IMR-90 (cell line): Measurements from ENCODE around the gene MORN4. TPM values are rescaled to one million over a fixed set of nuclear protein-coding genes. Genes with fewer than 3 reads are reported as not detected.

Experiments
- ATAC-seq: fragments of 200-7000 bp; cut with Tn5 transposase; 2 replicates; pipeline ENCODE4 v1.9.1; 2020; ENCODE audit warnings: low read depth, mild to moderate bottlenecking, moderate library complexity
- BruUV-seq: library from RNA; stranded (reverse); fragments of 400-500 nt; replicated peaks from 2 replicates; lab custom pipeline; 2021; lab: Mats Ljungman, UMichigan
- CTCF ChIA-PET: fragments of 300-600 bp; formaldehyde crosslinking; extraction: SDS; loops from one replicate; lab custom pipeline; 2021; ENCODE audit warnings: antibody characterized with exemption; lab: Yijun Ruan, JAX
- POLR2A ChIA-PET: fragments of 300-600 bp; sonication (Branson Sonifier 250); formaldehyde crosslinking; loops from one replicate; lab custom pipeline; 2022; ENCODE audit warnings: antibody characterized with exemption; ENCODE audit not compliant: unreplicated experiment; lab: Charles Lee
- DNase-seq: peaks from one replicate; pipeline ENCODE4 v3.0.0; 2013
- H2AFZ ChIP-seq: replicated peaks from 2 replicates; pipeline ENCODE3; 2013; ENCODE audit warnings: low read length, mild to moderate bottlenecking; ENCODE audit not compliant: poor library complexity
- H2AK5ac ChIP-seq: 2 replicates; pipeline ENCODE4 v1.6.1; 2013; ENCODE audit warnings: low read depth, low read length, inconsistent platforms
- H2AK9ac ChIP-seq: replicated peaks from 2 replicates; pipeline ENCODE3; 2013; ENCODE audit warnings: mild to moderate bottlenecking, low read depth, low read length, moderate library complexity; ENCODE audit not compliant: poor library complexity
- H2BK120ac ChIP-seq: 2 replicates; pipeline ENCODE4 v1.6.1; 2013; ENCODE audit warnings: low read depth, low read length, inconsistent platforms
- H2BK15ac ChIP-seq: 3 replicates; pipeline ENCODE4 v1.6.1; 2013; ENCODE audit warnings: low read depth, low read length, inconsistent platforms
- H2BK20ac ChIP-seq: 2 replicates; pipeline ENCODE4 v1.6.1; 2013; ENCODE audit warnings: low read depth, mild to moderate bottlenecking, inconsistent platforms, low read length, moderate library complexity
- H2BK5ac ChIP-seq: 2 replicates; pipeline ENCODE4 v1.6.1; 2013; ENCODE audit warnings: mild to moderate bottlenecking, low read depth, low read length, inconsistent platforms; ENCODE audit not compliant: poor library complexity, severe bottlenecking
- H3K14ac ChIP-seq: replicated peaks from 2 replicates; pipeline ENCODE4 v1.6.1; 2013; ENCODE audit warnings: low read depth, low read length, inconsistent platforms
- H3K18ac ChIP-seq: 2 replicates; pipeline ENCODE4 v1.6.1; 2013; ENCODE audit warnings: low read depth, low read length, control low read depth
- H3K23ac ChIP-seq: 2 replicates; pipeline ENCODE4 v1.6.1; 2013; ENCODE audit warnings: low read depth, low read length, inconsistent platforms
- H3K27ac ChIP-seq: 2 replicates; pipeline ENCODE4 v1.5.1; 2013; ENCODE audit warnings: mild to moderate bottlenecking, control low read depth, low read length; ENCODE audit not compliant: insufficient read depth
- H3K27me3 ChIP-seq: 2 replicates; pipeline ENCODE4 v1.6.1; 2013; ENCODE audit warnings: low read length; ENCODE audit not compliant: control insufficient read depth, insufficient read depth
- H3K36me3 ChIP-seq: 2 replicates; pipeline ENCODE4 v1.6.1; 2013; ENCODE audit warnings: low read length, mixed read lengths; ENCODE audit not compliant: control insufficient read depth, insufficient read depth
- H3K4ac ChIP-seq: 2 replicates; pipeline ENCODE4 v1.6.1; 2013; ENCODE audit warnings: low read depth, low read length, inconsistent platforms
- H3K4me1 ChIP-seq: 2 replicates; pipeline ENCODE4 v1.6.1; 2013; ENCODE audit warnings: low read length, mixed read lengths; ENCODE audit not compliant: control insufficient read depth, insufficient read depth
- H3K4me2 ChIP-seq: 2 replicates; pipeline ENCODE4 v1.6.1; 2013; ENCODE audit warnings: low read depth, mild to moderate bottlenecking, control low read depth, low read length, moderate library complexity
- H3K4me3 ChIP-seq: 2 replicates; pipeline ENCODE4 v1.5.1; 2013; ENCODE audit warnings: low read depth, mild to moderate bottlenecking, control low read depth, low read length, moderate library complexity; ENCODE audit not compliant: insufficient read depth
- H3K56ac ChIP-seq: 2 replicates; pipeline ENCODE4 v1.6.1; 2013; ENCODE audit warnings: low read length, inconsistent platforms; ENCODE audit not compliant: insufficient read depth; ENCODE audit errors: extremely low read depth
- H3K79me1 ChIP-seq, 2 experiments: 2 replicates each; pipeline ENCODE4 v1.6.1; 2013; ENCODE audit warnings: low read length in 2 of 2, inconsistent platforms in 1 of 2, low read depth in 1 of 2
- H3K9ac ChIP-seq: 2 replicates; pipeline ENCODE4 v1.6.1; 2013; ENCODE audit warnings: low read depth, low read length, control low read depth
- H3K9me1 ChIP-seq: 2 replicates; pipeline ENCODE4 v1.6.1; 2013; ENCODE audit warnings: low read length, inconsistent platforms; ENCODE audit not compliant: insufficient read depth
- H3K9me3 ChIP-seq: 2 replicates; pipeline ENCODE4 v1.6.1; 2013; ENCODE audit warnings: low read length; ENCODE audit not compliant: control insufficient read depth, insufficient read depth
- H4K20me1 ChIP-seq: 2 replicates; pipeline ENCODE4 v1.6.1; 2013; ENCODE audit warnings: low read length, inconsistent platforms; ENCODE audit not compliant: insufficient read depth
- H4K5ac ChIP-seq: 2 replicates; pipeline ENCODE4 v1.6.1; 2013; ENCODE audit warnings: mild to moderate bottlenecking, low read depth, low read length, control low read depth
- H4K8ac ChIP-seq, 2 experiments: 2 replicates each; pipeline ENCODE4 v1.6.1; 2013; ENCODE audit warnings: low read depth in 2 of 2, low read length in 2 of 2, control low read depth in 1 of 2, inconsistent platforms in 1 of 2
- H4K91ac ChIP-seq: 2 replicates; pipeline ENCODE4 v1.6.1; 2013; ENCODE audit warnings: low read depth, low read length, inconsistent platforms; ENCODE audit not compliant: insufficient read depth
- BHLHE40 ChIP-seq: fragments of 150-350 bp; IDR thresholded peaks from 2 replicates; pipeline ENCODE4 v1.6.1; 2016; ENCODE audit warnings: mild to moderate bottlenecking, low read depth, low read length
- CEBPB ChIP-seq: IDR thresholded peaks from 2 replicates; pipeline ENCODE4 v1.6.1; 2012; ENCODE audit warnings: low read depth, low read length, improper control_type of control experiment
- CHD1 ChIP-seq: IDR thresholded peaks from 2 replicates; pipeline ENCODE4 v1.6.1; 2012; ENCODE audit warnings: low read depth, low read length, improper control_type of control experiment
- MAFK ChIP-seq: IDR thresholded peaks from 2 replicates; pipeline ENCODE4 v1.6.1; 2012; ENCODE audit warnings: low read depth, low read length, improper control_type of control experiment
- MAZ ChIP-seq: IDR thresholded peaks from 2 replicates; pipeline ENCODE4 v1.6.1; 2012; ENCODE audit warnings: low read depth, mild to moderate bottlenecking, low read length, improper control_type of control experiment, moderate library complexity, borderline replicate concordance
- MXI1 ChIP-seq: IDR thresholded peaks from 2 replicates; pipeline ENCODE4 v1.6.1; 2012; ENCODE audit warnings: low read depth, mild to moderate bottlenecking, low read length, moderate library complexity, borderline replicate concordance
- NFE2L2 ChIP-seq: fragments of 150-350 bp; IDR thresholded peaks from 2 replicates; pipeline ENCODE4 v1.6.1; 2016; ENCODE audit warnings: low read depth, mild to moderate bottlenecking, low read length
- RAD21 ChIP-seq: IDR thresholded peaks from 2 replicates; pipeline ENCODE4 v1.6.1; 2012; ENCODE audit warnings: low read length, improper control_type of control experiment
- RCOR1 ChIP-seq: IDR thresholded peaks from 2 replicates; pipeline ENCODE4 v1.6.1; 2012; ENCODE audit warnings: mild to moderate bottlenecking, low read length, improper control_type of control experiment; ENCODE audit not compliant: insufficient replicate concordance
- RFX5 ChIP-seq: IDR thresholded peaks from 2 replicates; pipeline ENCODE4 v1.8.0; 2012; ENCODE audit warnings: low read depth, mild to moderate bottlenecking, low read length, moderate library complexity
- WGBS, 2 experiments: methylation state at CpG; one replicate each; pipeline versions ENCODE4 v1.1.5 to v1.1.7; 2013; ENCODE audit warnings: missing lambda C conversion rate in 2 of 2; ENCODE audit not compliant: insufficient read length in 1 of 2; ENCODE audit errors: extremely low coverage in 2 of 2; 5-methylcytosine and 5-hydroxymethylcytosine counted together
- dilution Hi-C: fragments of 300-500 bp; cut with HindIII; formaldehyde crosslinking; loops from one replicate; pipeline ENCODE4 v1.14.3; 2018; ENCODE audit warnings: low sequenced_read_pairs; ENCODE audit not compliant: unreplicated experiment
- in situ Hi-C: fragments of 300-500 bp; cut with MboI; formaldehyde crosslinking; loops from 3 replicates; pipeline ENCODE4 v1.14.3; 2019; ENCODE audit warnings: low sequenced_read_pairs, inconsistent platforms, mixed read lengths
- intact Hi-C: fragments of 100-400 bp; cut with micrococcal nuclease; formaldehyde crosslinking; loops from 2 replicates; pipeline ENCODE4 v1.10.0; 2022
- polyA plus RNA-seq, 3 experiments: library from polyadenylated mRNA; depleted of rRNA; stranded (reverse); fragments of >200 nt; gene quantifications; 2 replicates each; pipeline ENCODE4 v1.2.3, GENCODE V29; 2012; ENCODE audit warnings: low replicate concordance in 1 of 3
- total RNA-seq: library from RNA; depleted of rRNA; stranded (reverse); fragments of >200 nt; gene quantifications from 2 replicates; pipeline ENCODE4 v1.2.3, GENCODE V29; 2012
- TF ChIP-seq, protein P1 (sequence below): fragments of 150-350 bp; IDR thresholded peaks from 2 replicates; pipeline ENCODE4 v1.6.1; 2016; ENCODE audit warnings: low read depth, mild to moderate bottlenecking, low read length, moderate library complexity, borderline replicate concordance
- TF ChIP-seq, protein P2 (sequence below): conservative IDR thresholded peaks from 2 replicates; pipeline ENCODE4 v1.5.1; 2012; ENCODE audit warnings: mild to moderate bottlenecking, low read depth, low read length, improper control_type of control experiment
- TF ChIP-seq, protein P3 (sequence below): fragments of 150-350 bp; IDR thresholded peaks from 2 replicates; pipeline ENCODE4 v1.6.1; 2017; ENCODE audit warnings: mild to moderate bottlenecking, antibody characterized with exemption, low read length, low read depth

The MORN4 gene
- total and polyA plus RNA-seq, 2 of the 4 experiments (the other 2 are of a cell fraction): 3.2 to 8.4 TPM

DNA sequence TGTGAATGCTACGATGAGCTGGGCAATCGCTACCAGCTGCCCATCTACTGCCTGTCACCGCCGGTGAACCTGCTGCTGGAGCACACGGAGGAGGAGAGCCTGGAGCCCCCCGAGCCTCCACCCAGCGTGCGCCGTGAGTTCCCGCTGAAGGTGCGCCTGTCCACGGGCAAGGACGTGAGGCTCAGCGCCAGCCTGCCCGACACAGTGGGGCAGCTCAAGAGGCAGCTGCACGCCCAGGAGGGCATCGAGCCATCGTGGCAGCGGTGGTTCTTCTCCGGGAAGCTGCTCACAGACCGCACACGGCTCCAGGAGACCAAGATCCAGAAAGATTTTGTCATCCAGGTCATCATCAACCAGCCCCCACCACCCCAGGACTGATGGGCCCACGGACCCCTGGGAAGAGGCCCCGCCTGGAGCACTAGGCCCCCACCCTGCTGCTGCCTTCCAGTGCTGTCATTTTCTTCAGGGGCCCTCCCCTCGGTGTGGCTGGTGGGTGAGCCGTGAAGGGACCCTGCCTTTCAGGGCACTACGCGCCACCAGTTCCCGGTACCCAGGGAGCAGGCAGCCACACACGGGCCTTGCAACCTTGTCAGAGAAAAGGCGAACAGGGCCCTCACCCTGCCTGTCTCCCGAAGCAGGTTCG lies 63.0 kb downstream of the MORN4 start:
- intact Hi-C loops (loop anchor here (5.0 kb wide), 1 partner anchor 162 kb away; no protein-coding TSS in a partner anchor), in situ Hi-C loops (loop anchor here (10.0 kb wide), 1 partner anchor 165 kb away; the partner anchor contains the start of gene ZFYVE27), dilution Hi-C loops (no loop called here)
- H2BK120ac ChIP-seq: no peak overlapping the region
- no peak overlapping the region for H3K4me3 ChIP-seq
- ATAC-seq: no peak
- 94% methylated on average over 21 of the region's 33 CpGs; no CpG with 5 or more reads in 1 of the 2 experiments for WGBS, 2 experiments
- H4K20me1 ChIP-seq: peaks cover 5% of the 10 kb centered on the region; the same call in 1 of the 2 replicates
- no peak overlapping the region for H2AFZ ChIP-seq
- H2AK9ac ChIP-seq: no peak overlapping the region
- no peaks in the 10 kb centered on the region for H3K27me3 ChIP-seq
- no peak overlapping the region for H3K4me2 ChIP-seq
- H4K8ac ChIP-seq: no peak overlapping the region
- H3K79me1 ChIP-seq: peaks cover 3% of the 10 kb centered on the region in 2 experiments; a peak in 2 of 4 replicates
- CTCF ChIA-PET: no interaction called here
- H2BK15ac ChIP-seq: no peak overlapping the region
- H3K4ac ChIP-seq: no peak overlapping the region
- no peak for DNase-seq
- H3K4me1 ChIP-seq: peaks cover 15% of the 10 kb centered on the region
- peaks cover 9% of the 10 kb centered on the region for H3K9me1 ChIP-seq
- TF ChIP-seq CHD1 (no peak), RFX5 (no peak), MXI1 (no peak), CEBPB (no peak), BHLHE40 (no peak), RAD21 (no peak), RCOR1 (no peak), MAFK (no peak), MAZ (no peak), NFE2L2 (no peak)
- TF ChIP-seq, protein P1, sequence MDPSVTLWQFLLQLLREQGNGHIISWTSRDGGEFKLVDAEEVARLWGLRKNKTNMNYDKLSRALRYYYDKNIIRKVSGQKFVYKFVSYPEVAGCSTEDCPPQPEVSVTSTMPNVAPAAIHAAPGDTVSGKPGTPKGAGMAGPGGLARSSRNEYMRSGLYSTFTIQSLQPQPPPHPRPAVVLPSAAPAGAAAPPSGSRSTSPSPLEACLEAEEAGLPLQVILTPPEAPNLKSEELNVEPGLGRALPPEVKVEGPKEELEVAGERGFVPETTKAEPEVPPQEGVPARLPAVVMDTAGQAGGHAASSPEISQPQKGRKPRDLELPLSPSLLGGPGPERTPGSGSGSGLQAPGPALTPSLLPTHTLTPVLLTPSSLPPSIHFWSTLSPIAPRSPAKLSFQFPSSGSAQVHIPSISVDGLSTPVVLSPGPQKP: no peak
- TF ChIP-seq, protein P2, sequence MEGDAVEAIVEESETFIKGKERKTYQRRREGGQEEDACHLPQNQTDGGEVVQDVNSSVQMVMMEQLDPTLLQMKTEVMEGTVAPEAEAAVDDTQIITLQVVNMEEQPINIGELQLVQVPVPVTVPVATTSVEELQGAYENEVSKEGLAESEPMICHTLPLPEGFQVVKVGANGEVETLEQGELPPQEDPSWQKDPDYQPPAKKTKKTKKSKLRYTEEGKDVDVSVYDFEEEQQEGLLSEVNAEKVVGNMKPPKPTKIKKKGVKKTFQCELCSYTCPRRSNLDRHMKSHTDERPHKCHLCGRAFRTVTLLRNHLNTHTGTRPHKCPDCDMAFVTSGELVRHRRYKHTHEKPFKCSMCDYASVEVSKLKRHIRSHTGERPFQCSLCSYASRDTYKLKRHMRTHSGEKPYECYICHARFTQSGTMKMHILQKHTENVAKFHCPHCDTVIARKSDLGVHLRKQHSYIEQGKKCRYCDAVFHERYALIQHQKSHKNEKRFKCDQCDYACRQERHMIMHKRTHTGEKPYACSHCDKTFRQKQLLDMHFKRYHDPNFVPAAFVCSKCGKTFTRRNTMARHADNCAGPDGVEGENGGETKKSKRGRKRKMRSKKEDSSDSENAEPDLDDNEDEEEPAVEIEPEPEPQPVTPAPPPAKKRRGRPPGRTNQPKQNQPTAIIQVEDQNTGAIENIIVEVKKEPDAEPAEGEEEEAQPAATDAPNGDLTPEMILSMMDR: no peak
- TF ChIP-seq, protein P3, sequence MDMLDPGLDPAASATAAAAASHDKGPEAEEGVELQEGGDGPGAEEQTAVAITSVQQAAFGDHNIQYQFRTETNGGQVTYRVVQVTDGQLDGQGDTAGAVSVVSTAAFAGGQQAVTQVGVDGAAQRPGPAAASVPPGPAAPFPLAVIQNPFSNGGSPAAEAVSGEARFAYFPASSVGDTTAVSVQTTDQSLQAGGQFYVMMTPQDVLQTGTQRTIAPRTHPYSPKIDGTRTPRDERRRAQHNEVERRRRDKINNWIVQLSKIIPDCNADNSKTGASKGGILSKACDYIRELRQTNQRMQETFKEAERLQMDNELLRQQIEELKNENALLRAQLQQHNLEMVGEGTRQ: no peak
- H3K14ac ChIP-seq: no peak overlapping the region
- no TSS peak for BruUV-seq
- H3K18ac ChIP-seq: no peak overlapping the region
- H3K9me3 ChIP-seq: no peaks in the 10 kb centered on the region
- no peak overlapping the region for H3K9ac ChIP-seq
- H2BK20ac ChIP-seq: no peak overlapping the region
- no peak overlapping the region for H3K23ac ChIP-seq
- no peak overlapping the region for H3K56ac ChIP-seq
- no peak overlapping the region for H4K91ac ChIP-seq
- H3K36me3 ChIP-seq: peaks cover 19% of the 10 kb centered on the region
- no peak overlapping the region for H2AK5ac ChIP-seq
- H3K27ac ChIP-seq: no peak overlapping the region
- POLR2A ChIA-PET: no interaction called here
- no peak overlapping the region for H4K5ac ChIP-seq
- no peak overlapping the region for H2BK5ac ChIP-seq
